ENCODE measurements around the gene SMG9. TPM values are rescaled to one million over a fixed set of nuclear protein-coding genes. Genes with fewer than 3 reads are reported as not detected.

Gene SMG9
- total and polyA plus RNA-seq, 2 of the 13 experiments (the other 11 are each of a cell fraction or from before 2014, with no cell fraction given) = 16.1 to 18.7 TPM

DNA sequence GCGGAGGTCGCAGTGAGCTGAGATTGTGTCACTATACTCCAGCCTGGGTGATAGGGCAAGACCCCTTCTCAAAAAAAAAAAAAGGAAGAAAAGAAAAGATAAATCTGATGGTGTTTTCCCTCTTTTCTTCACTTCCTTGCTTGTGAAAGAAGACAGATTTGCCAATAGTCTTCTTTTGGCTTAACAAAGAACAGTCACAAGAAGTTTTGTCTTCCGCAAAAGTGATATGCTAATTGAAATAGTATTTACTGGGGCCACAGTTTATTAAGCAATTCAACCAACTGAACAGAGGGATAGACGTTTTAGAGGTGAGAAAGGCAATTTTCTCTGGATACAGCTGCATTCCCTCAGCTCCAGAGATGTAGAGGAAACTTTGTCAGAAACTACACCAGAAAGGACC, 61.9 kb downstream of the SMG9 start (continued):
- no peak for TF ChIP-seq ZNF18 (CRISPR knock-in tag; IDR thresholded peaks at IDR 0.05; ENCODE audit: insufficient replicate concordance)
- TF ChIP-seq ZNF383 (CRISPR knock-in tag; IDR thresholded peaks at IDR 0.05; ENCODE audit: borderline replicate concordance) = no peak
- TF ChIP-seq EED (CRISPR knock-in tag; IDR thresholded peaks at IDR 0.05) = no peak
- no peak for TF ChIP-seq FOXK2 (IDR thresholded peaks at IDR 0.05)
- TF ChIP-seq, protein P1, sequence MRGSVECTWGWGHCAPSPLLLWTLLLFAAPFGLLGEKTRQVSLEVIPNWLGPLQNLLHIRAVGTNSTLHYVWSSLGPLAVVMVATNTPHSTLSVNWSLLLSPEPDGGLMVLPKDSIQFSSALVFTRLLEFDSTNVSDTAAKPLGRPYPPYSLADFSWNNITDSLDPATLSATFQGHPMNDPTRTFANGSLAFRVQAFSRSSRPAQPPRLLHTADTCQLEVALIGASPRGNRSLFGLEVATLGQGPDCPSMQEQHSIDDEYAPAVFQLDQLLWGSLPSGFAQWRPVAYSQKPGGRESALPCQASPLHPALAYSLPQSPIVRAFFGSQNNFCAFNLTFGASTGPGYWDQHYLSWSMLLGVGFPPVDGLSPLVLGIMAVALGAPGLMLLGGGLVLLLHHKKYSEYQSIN (CRISPR knock-in tag; IDR thresholded peaks at IDR 0.05; ENCODE audit: borderline replicate concordance) = no peak
- no peak for TF ChIP-seq ZNF251 (CRISPR knock-in tag; IDR thresholded peaks at IDR 0.05)
- no peak for TF ChIP-seq SATB2 (CRISPR knock-in tag; IDR thresholded peaks at IDR 0.05)

DNA sequence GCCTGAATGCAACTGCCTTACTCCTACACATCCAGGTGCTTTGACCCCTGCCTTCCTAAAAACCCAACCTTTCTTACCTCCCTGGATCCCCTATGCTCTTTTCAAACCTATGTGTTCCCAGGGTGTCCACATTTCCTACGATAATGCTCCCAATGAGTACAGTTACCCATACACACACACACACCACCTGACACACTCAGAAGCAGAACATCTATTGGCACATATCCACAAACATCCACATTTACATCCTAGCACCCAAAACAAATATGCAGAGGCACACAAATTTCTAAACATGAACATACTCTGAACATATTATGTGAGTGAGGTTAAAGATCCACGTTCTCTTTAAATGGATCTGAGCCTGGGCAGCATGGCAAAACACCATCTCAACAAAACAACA, 62.4 kb downstream of the SMG9 start:
- Histone ChIP-seq H3K9me3 (ENCODE audit: low read length) (peaks cover 14% of the 10 kb centered on the region), H4K20me1 (ENCODE audit: insufficient read depth, low read length) (no peaks in the 10 kb centered on the region), H3K27ac (ENCODE audit: extremely low read length, insufficient read depth, low read length) (no peak overlapping the region), H3K4me1 (ENCODE audit: insufficient read depth, low read length) (no peaks in the 10 kb centered on the region), H3K27me3 (ENCODE audit: control insufficient read depth in 1 of 2, insufficient read depth in 2 of 2, low read length in 2 of 2) (no peaks in the 10 kb centered on the region), H3K4me2 (ENCODE audit: low read depth, low read length) (no peak overlapping the region), H3K36me3 (replicated peaks in 1 of 2; ENCODE audit: control insufficient read depth in 1 of 2, insufficient read depth in 2 of 2, low read length in 2 of 2) (no peaks in the 10 kb centered on the region), H3K4me3 (replicated peaks in 1 of 3; ENCODE audit: insufficient read depth in 1 of 3, low read depth in 2 of 3, low read length in 3 of 3) (no peak overlapping the region), H3K9ac (ENCODE audit: insufficient read depth, low read depth, low read length) (no peak overlapping the region), H3K79me2 (ENCODE audit: insufficient read depth, low read length) (no peaks in the 10 kb centered on the region), H2AFZ (ENCODE audit: low read length) (no peak overlapping the region)
- no peak for ATAC-seq
- no TSS peak for BruUV-seq (replicated peaks)
- 26% methylated on average over 2 of the region's 2 CpGs for WGBS (ENCODE audit: low lambda C conversion rate)
- in situ Hi-C loops (cut with HindIII; ENCODE audit: extremely low pct_ligation_motif_present, low pct_unique_long_range_greater_than_20kb) = no loop called here
- CTCF ChIA-PET (ENCODE audit: low intra/inter-chr PET ratio, low total read pairs) = no interaction called here
- intact Hi-C loops (cut with micrococcal nuclease; ENCODE audit: unreplicated experiment) = no loop called here
- DNase-seq (ENCODE audit: low spot score) = no peak
- POLR2A ChIA-PET = no interaction called here
- no peak for TF ChIP-seq ZNF569 (CRISPR knock-in tag; IDR thresholded peaks at IDR 0.05; ENCODE audit: borderline replicate concordance)
- TF ChIP-seq GABPB1 (CRISPR knock-in tag; IDR thresholded peaks at IDR 0.05) = no peak
- no peak for TF ChIP-seq ZNF136 (CRISPR knock-in tag; IDR thresholded peaks at IDR 0.05; ENCODE audit: low read depth)
- TF ChIP-seq MEIS2 (CRISPR knock-in tag; IDR thresholded peaks at IDR 0.05) = no peak
- TF ChIP-seq TAF15 (IDR thresholded peaks at IDR 0.05; ENCODE audit: low read depth, low read length, poor library complexity, severe bottlenecking) = no peak
- no peak for TF ChIP-seq ZNF12 (CRISPR knock-in tag; IDR thresholded peaks at IDR 0.05)
- no peak for FAIRE-seq

Measured in HepG2 (cell line).